Fibroblast of villous mesenchyme (primary cell): ENCODE data around the gene STAP1. TPM values are rescaled to one million over a fixed set of nuclear protein-coding genes. Genes with fewer than 3 reads are reported as not detected.

Source experiments
- DNase-seq: peaks from one replicate; pipeline ENCODE4 v3.0.0-alpha.2; 2010; ENCODE audit warnings: low read depth
- H3K4me3 ChIP-seq: 2 replicates; pipeline ENCODE4 v1.5.1; 2011; ENCODE audit warnings: low read depth, mild to moderate bottlenecking, low read length
- CTCF ChIP-seq: IDR thresholded peaks from 2 replicates; pipeline ENCODE4 v1.5.1; 2012; ENCODE audit warnings: low read depth, mild to moderate bottlenecking, low read length; ENCODE audit not compliant: insufficient read depth
- total RNA-seq: library from RNA; depleted of rRNA; stranded (reverse); fragments of >200 nt; gene quantifications from 2 replicates; pipeline ENCODE4 v1.2.3, GENCODE V29; 2012

Gene STAP1
- total RNA-seq, 1 donor = not detected

GRCh38 chr4:67573193-67573592 lies 14.7 kb downstream of the STAP1 start:
- TF ChIP-seq CTCF = no peak
- DNase-seq = no peak
- no peak overlapping the region for H3K4me3 ChIP-seq

- no peak overlapping the region for H3K4me3 ChIP-seq
- DNase-seq = no peak
- TF ChIP-seq CTCF = no peak
Observed at GRCh38 chr4:67575232-67576058, 16.9 kb downstream of the STAP1 start.

GRCh38 chr4:67576059-67576466 lies 17.5 kb downstream of the STAP1 start:
- H3K4me3 ChIP-seq = no peak overlapping the region
- DNase-seq = no peak
- no peak for TF ChIP-seq CTCF

- H3K4me3 ChIP-seq = no peak overlapping the region
- TF ChIP-seq CTCF = no peak
- no peak for DNase-seq
Observed at GRCh38 chr4:67576538-67576937, 18.0 kb downstream of the STAP1 start.

- TF ChIP-seq CTCF = no peak
- H3K4me3 ChIP-seq = no peak overlapping the region
- DNase-seq = no peak
Observed at GRCh38 chr4:67580577-67580976, 22.1 kb downstream of the STAP1 start.

- H3K4me3 ChIP-seq = no peak overlapping the region
- no peak for TF ChIP-seq CTCF
- no peak for DNase-seq
Observed at GRCh38 chr4:67581208-67581857, 22.8 kb downstream of the STAP1 start.
